HEK293T (cell line): ENCODE data around the gene CSNK2A1.

Source experiments
- CTCF ChIA-PET: fragments of 350-600 bp; formaldehyde crosslinking; extraction: SDS; loops from one replicate; lab custom pipeline; 2021; ENCODE audit warnings: antibody characterized with exemption, inconsistent platforms; lab: Yijun Ruan, JAX
- POLR2A ChIA-PET: fragments of 350-600 bp; formaldehyde crosslinking; extraction: SDS; loops from one replicate; lab custom pipeline; 2020; ENCODE audit warnings: antibody characterized with exemption, inconsistent platforms; lab: Yijun Ruan, JAX
- DNase-seq: peaks from one replicate; pipeline ENCODE4 v3.0.0; 2012; ENCODE audit warnings: mixed read lengths; ENCODE audit errors: extremely low spot score
- ARNT ChIP-seq: fragments of 450-650 bp; IDR thresholded peaks from 2 replicates; pipeline ENCODE4 v1.6.1; 2017; ENCODE audit warnings: mild to moderate bottlenecking
- BHLHE40 ChIP-seq: fragments of 450-650 bp; IDR thresholded peaks from 2 replicates; pipeline ENCODE4 v1.6.1; 2016; ENCODE audit warnings: mild to moderate bottlenecking, moderate library complexity, borderline replicate concordance
- CTBP1 ChIP-seq: fragments of 450-650 bp; IDR thresholded peaks from 2 replicates; pipeline ENCODE4 v1.6.1; 2016; ENCODE audit warnings: borderline replicate concordance
- ELF4 ChIP-seq: fragments of 450-650 bp; IDR thresholded peaks from 2 replicates; pipeline ENCODE4 v1.6.1; 2017; ENCODE audit warnings: antibody characterized with exemption
- FOXA1 ChIP-seq: fragments of 450-650 bp; IDR thresholded peaks from 2 replicates; pipeline ENCODE4 v1.6.1; 2016; ENCODE audit warnings: mild to moderate bottlenecking
- FOXK2 ChIP-seq: fragments of 450-650 bp; IDR thresholded peaks from 2 replicates; pipeline ENCODE4 v1.6.1; 2016; ENCODE audit warnings: mild to moderate bottlenecking
- FOXM1 ChIP-seq: fragments of 450-650 bp; IDR thresholded peaks from 2 replicates; pipeline ENCODE4 v1.6.1; 2017; ENCODE audit warnings: mild to moderate bottlenecking, borderline replicate concordance
- HDGF ChIP-seq: fragments of 450-650 bp; IDR thresholded peaks from 2 replicates; pipeline ENCODE4 v1.6.1; 2017; ENCODE audit warnings: antibody characterized with exemption, borderline replicate concordance
- L3MBTL2 ChIP-seq: fragments of 450-650 bp; conservative IDR thresholded peaks from 2 replicates; pipeline ENCODE4 v1.6.1; 2016; ENCODE audit warnings: mild to moderate bottlenecking
- LEF1 ChIP-seq: fragments of 450-650 bp; IDR thresholded peaks from 2 replicates; pipeline ENCODE4 v1.6.1; 2017; ENCODE audit warnings: mild to moderate bottlenecking, borderline replicate concordance
- NFRKB ChIP-seq: fragments of 450-650 bp; IDR thresholded peaks from 2 replicates; pipeline ENCODE4 v1.6.1; 2016; ENCODE audit warnings: mild to moderate bottlenecking, moderate library complexity
- PKNOX1 ChIP-seq: fragments of 450-650 bp; IDR thresholded peaks from 2 replicates; pipeline ENCODE4 v1.6.1; 2016
- SP1 ChIP-seq: fragments of 450-650 bp; IDR thresholded peaks from 2 replicates; pipeline ENCODE4 v1.6.1; 2017
- SUZ12 ChIP-seq: fragments of 450-650 bp; IDR thresholded peaks from 2 replicates; pipeline ENCODE4 v1.6.1; 2016; ENCODE audit warnings: mild to moderate bottlenecking
- TARDBP ChIP-seq: fragments of 450-650 bp; IDR thresholded peaks from 2 replicates; pipeline ENCODE4 v1.6.1; 2016
- ZNF384 ChIP-seq: fragments of 450-650 bp; IDR thresholded peaks from 2 replicates; pipeline ENCODE4 v1.6.1; 2016

Gene CSNK2A1

GRCh38 chr20:540391-541201 is 3.0 kb downstream of the CSNK2A1 start:
- no peak for DNase-seq
- TF ChIP-seq TARDBP: no peak
- TF ChIP-seq FOXM1: no peak
- no peak for TF ChIP-seq NFRKB
- TF ChIP-seq SP1: no peak
- no peak for TF ChIP-seq FOXK2
- TF ChIP-seq L3MBTL2: no peak
- no peak for TF ChIP-seq ARNT
- no peak for TF ChIP-seq CTBP1
- no peak for TF ChIP-seq HDGF
- TF ChIP-seq FOXA1: no peak
- no peak for TF ChIP-seq ZNF384
- TF ChIP-seq PKNOX1: no peak
- no peak for TF ChIP-seq LEF1
- TF ChIP-seq SUZ12: no peak
- no peak for TF ChIP-seq ELF4
- ChIA-PET POLR2A (no interaction called here), CTCF (no interaction called here)

- no peak for DNase-seq
- TF ChIP-seq FOXM1 (no peak), L3MBTL2 (no peak), FOXA1 (no peak), TARDBP (no peak), SUZ12 (no peak), PKNOX1 (no peak), CTBP1 (no peak), ELF4 (no peak), NFRKB (no peak)
- ChIA-PET CTCF (no interaction called here), POLR2A (no interaction called here)
Observed at GRCh38 chr20:539848-540247, 3.7 kb downstream of the CSNK2A1 start.

GRCh38 chr20:539191-539590 is 4.4 kb downstream of the CSNK2A1 start:
- POLR2A ChIA-PET: no interaction called here
- TF ChIP-seq ELF4: no peak
- CTCF ChIA-PET: no interaction called here
- DNase-seq: no peak

GRCh38 chr20:537983-538382 is 5.6 kb downstream of the CSNK2A1 start:
- TF ChIP-seq PKNOX1: no peak
- TF ChIP-seq BHLHE40: no peak
- no peak for TF ChIP-seq ZNF384
- no peak for TF ChIP-seq NFRKB
- TF ChIP-seq ARNT: no peak
- no peak for TF ChIP-seq SP1
- no peak for TF ChIP-seq ELF4
- TF ChIP-seq HDGF: no peak
- no peak for TF ChIP-seq CTBP1
- no peak for TF ChIP-seq L3MBTL2
- no peak for TF ChIP-seq SUZ12
- TF ChIP-seq FOXM1: no peak
- POLR2A ChIA-PET: no interaction called here
- CTCF ChIA-PET: no interaction called here
- no peak for DNase-seq

GRCh38 chr20:536426-537010 is 7.1 kb downstream of the CSNK2A1 start:
- TF ChIP-seq SUZ12 (no peak), ELF4 (no peak), L3MBTL2 (no peak), FOXM1 (no peak), ZNF384 (no peak), SP1 (no peak), LEF1 (no peak), ARNT (no peak), TARDBP (no peak), NFRKB (no peak)
- CTCF ChIA-PET: interaction anchor here (1.8 kb wide), 1 partner anchor 131 kb away, joined by 4 read pairs; no protein-coding TSS in a partner anchor
- no peak for DNase-seq
- POLR2A ChIA-PET: no interaction called here

GRCh38 chr20:535958-536357 is 7.6 kb downstream of the CSNK2A1 start:
- no peak for DNase-seq
- ChIA-PET CTCF (interaction anchor here (1.8 kb wide), 1 partner anchor 131 kb away, joined by 4 read pairs; no protein-coding TSS in a partner anchor), POLR2A (no interaction called here)
- no peak for TF ChIP-seq FOXA1
- no peak for TF ChIP-seq ARNT
- no peak for TF ChIP-seq L3MBTL2
- no peak for TF ChIP-seq CTBP1
- no peak for TF ChIP-seq HDGF
- no peak for TF ChIP-seq NFRKB
- no peak for TF ChIP-seq TARDBP
- TF ChIP-seq ELF4: no peak
- TF ChIP-seq FOXM1: no peak
- TF ChIP-seq BHLHE40: no peak
- no peak for TF ChIP-seq PKNOX1
- TF ChIP-seq SUZ12: no peak
- TF ChIP-seq FOXK2: no peak
- TF ChIP-seq SP1: no peak
- TF ChIP-seq LEF1: no peak
- TF ChIP-seq ZNF384: no peak
